Raji (cell line): ENCODE results near the gene MYBPC2.

ENCODE experiments used
- POLR2A ChIP-seq: IDR thresholded peaks from 2 replicates; pipeline ENCODE4 v1.6.1; 2011; ENCODE audit warnings: low read depth, low read length, control low read depth; ENCODE audit not compliant: insufficient read depth

Gene MYBPC2

DNA sequence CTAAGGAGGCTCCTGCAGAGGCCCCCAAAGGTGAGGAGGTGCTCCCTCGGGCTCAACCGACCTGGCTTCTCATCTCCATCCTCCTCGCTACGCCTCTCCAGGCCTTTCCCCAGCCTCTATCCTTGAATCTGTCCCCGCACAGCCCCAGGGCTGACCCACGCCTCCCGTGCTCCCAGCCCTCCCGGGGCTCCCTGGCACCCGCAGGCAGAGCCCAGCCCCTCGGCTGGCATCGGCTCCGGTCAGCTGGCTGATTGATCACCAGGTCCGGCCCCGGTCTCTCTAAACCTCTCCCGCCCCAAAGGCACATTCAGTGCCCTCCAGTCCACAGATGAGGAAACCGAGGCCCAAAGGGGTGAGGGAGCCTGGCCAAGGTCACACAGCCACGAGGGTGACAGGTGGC is 2.5 kb downstream of the MYBPC2 start:
- TF ChIP-seq POLR2A = no peak

GRCh38 chr19:50435627-50436026 is 2.9 kb downstream of the MYBPC2 start:
- TF ChIP-seq POLR2A = no peak

DNA sequence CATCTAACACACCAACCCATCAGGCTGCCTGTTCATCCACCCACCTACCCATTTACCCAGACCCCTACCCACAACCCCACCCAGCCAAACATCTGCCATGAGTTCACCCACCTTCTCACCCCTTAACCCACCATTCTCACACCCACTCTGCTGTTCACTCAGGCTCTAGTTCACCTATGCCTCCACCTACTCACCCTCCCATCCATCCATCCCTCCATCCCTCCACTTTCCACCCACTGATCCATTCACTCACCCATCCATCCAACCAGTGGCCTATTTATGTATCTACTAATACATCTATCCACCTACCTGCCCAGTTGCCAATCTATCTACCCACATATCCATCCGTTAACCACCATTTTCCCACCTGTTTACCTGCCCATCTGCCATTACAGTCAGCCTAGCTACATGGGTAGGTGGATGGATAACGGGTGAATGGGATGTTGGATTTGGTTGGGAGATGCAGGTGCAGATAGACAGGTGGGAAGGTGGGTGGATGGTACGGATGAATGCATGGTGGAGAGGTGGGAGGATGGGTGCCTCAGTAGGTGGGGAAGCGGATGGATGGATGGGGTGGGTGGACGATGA is 5.3 kb downstream of the MYBPC2 start:
- TF ChIP-seq POLR2A = no peak

DNA sequence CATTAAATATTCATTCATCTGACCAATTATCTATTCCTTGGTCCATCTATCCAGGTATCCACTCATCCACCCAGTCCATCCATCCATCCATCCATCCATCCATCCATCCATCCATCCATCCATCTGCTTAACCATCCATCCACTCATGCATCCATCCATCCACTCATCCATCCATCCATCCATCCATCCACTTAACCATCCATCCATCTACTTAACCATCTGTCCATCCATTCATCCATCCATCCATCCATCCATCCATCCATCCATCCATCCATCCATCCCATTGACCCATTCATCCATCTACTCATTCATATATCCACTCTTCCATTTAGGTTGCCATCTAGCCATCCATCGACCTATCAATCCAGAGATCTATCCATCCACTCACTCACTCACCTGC is 11.4 kb downstream of the MYBPC2 start:
- no peak for TF ChIP-seq POLR2A

DNA sequence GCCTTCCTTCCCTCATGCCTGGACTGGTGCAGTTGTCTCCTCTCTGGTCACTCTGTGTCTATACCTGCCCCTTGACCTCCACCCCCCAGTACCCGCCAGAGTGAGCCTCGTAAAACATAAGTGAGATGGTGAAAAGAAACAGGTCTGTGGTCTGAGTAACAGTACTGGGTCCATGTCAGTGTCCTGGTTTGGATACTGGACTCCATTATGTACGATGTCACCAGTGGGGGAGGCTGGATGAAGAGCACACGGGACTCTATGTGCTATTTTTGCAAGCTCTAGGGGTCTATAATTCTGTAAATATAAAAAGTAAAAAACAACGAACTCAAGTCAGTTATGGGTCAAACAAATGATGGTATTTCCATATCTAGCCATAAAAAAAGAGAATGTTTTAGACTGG is 14.4 kb downstream of the MYBPC2 start:
- no peak for TF ChIP-seq POLR2A

- no peak for TF ChIP-seq POLR2A
These were observed 15.1 kb downstream of the MYBPC2 start for GRCh38 chr19:50447750-50448149.

DNA sequence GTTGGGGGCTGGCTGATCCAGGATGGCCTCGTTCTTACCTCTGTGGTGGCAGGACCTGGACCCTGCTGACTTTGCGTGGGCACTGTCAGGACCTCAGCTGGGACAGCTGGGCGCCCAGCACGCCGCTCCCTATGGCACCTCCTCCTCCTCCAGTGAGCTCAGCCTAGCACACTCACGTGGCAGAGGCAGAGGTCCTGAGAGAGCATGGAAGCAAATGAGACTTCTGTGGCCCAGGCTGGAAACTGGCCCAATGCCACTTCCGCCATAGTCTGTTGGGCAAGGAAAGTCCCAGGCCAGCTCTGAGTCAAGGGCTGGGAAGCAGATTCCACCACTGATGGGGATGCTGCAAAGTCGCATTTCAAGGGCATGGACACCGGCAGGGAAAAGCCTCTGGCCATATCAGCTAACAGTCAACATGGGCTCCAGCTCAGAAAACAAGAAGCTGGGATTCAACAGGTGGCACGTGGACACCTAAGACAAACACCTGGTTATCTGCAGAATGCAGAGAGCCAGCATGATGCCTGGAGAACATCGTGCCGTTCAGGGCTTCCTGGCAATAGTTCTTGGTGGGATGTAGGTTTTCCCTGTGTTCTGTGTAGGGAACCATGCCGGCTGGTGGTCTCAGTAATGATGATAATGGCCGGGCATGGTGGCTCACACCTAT is 16.7 kb downstream of the MYBPC2 start:
- TF ChIP-seq POLR2A = no peak

DNA sequence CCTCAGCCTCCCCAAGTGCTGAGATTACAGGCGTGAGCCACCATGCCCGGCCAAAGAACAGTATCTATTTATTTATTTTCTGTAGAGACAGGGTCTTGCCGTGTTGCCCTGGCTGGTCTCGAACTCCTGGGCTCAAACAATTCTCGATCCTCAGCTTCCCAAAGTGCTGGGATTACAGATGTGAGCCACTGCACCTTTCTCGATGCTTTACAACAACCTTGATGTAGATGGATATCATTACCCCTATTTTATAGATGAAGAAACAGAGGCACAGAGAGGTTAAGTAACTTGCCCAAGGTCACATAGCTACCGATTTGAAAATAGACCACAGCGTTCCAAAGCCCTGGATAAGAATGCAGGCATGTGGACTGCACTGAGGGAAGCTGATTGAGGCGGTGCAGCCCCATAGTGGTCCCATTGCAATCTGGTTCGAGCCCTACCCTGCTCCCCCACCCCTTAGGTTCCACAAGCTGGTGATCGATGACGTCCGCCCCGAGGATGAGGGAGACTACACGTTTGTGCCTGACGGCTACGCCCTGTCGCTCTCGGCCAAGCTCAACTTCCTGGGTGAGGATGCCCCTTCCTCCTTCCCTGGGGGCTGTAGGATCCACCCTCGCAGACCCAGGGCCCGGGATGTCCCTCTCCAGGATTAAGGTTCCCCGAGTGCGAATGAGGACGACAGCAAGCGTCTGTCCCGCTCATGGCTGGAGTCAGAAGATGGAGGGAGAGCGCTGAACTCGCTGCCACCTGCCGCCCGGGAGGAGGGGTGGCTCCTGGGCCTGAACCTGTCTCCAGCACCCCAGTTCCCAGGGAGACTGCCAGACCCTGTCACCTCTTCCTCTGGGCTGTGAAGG is 17.9 kb downstream of the MYBPC2 start:
- TF ChIP-seq POLR2A = no peak

GRCh38 chr19:50451223-50451534 is 18.5 kb downstream of the MYBPC2 start:
- TF ChIP-seq POLR2A = no peak

DNA sequence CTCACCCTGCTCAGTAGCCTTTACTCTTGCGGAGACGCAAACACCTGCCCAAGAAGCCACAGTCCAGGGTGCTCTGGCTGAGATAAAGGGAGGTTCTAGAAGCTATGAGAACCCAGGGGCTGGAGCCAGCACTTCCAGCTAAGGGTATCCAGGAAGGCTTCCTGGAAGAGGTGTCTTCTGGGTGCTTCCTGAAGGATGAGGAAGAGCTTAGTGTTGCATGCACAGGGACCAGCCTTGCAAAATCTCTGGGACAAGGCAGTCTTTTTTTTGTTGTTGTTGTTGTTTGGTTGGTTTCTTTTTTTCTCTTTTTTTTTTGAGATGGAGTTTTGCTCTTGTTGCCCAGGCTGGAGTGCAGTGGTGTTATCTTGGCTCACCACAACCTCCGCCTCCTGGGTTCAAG is 20.6 kb downstream of the MYBPC2 start:
- TF ChIP-seq POLR2A = no peak

DNA sequence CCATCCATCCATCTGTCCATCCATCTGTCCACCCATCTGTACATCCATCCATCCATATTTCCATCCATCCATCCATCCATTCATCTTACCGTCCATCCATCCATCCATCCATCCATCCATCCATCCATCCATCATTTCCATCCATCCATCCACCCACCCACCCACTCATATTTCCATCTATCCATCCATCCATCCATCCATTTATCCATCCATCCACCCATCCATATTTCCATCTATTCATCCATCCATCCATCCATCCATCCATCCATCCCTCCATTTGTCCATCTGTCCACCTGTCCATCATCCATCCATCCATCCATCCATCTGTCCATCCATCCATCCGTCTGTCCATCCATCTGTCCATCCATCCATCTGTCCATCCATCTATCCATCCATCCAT is 23.3 kb downstream of the MYBPC2 start:
- TF ChIP-seq POLR2A = no peak

GRCh38 chr19:50457300-50457699 is 24.6 kb downstream of the MYBPC2 start:
- TF ChIP-seq POLR2A = no peak

GRCh38 chr19:50458396-50459066 is 25.8 kb downstream of the MYBPC2 start:
- TF ChIP-seq POLR2A = no peak

DNA sequence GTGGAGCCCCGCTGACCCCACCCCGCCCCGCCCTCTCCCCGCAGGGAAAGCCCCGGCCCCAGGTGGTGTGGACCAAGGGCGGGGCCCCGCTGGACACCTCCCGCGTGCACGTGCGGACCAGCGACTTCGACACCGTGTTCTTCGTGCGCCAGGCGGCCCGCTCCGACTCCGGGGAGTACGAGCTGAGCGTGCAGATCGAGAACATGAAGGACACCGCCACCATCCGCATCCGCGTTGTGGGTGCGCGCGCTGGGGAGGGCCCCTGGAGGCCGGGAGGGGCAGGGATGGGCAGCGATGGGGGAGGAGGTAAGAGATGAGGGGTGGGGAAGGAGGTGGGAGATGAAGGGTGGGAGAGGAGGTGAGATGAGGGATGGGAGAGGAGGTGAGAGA is 26.4 kb downstream of the MYBPC2 start:
- no peak for TF ChIP-seq POLR2A

- no peak for TF ChIP-seq POLR2A
These were observed 26.9 kb downstream of the MYBPC2 start for GRCh38 chr19:50459638-50460037.
